ENCODE results near the gene CMIP.
A peak's percentile ranks its signal among the peaks of the same experiment; 100 is the strongest.

The CMIP gene

GRCh38 chr16:81633147-81633619 lies 188.6 kb downstream of the CMIP start:
- H3K27ac ChIP-seq (ENCODE audit: low read length): peak overlapping the region; percentile 61
- no peak overlapping the region for H3K4me3 ChIP-seq (ENCODE audit: low read depth in 1 of 2, low read length in 2 of 2)
- peak overlapping the region; percentile 21; the same call in 1 of the 2 replicates for H3K9ac ChIP-seq (ENCODE audit: low read depth, low read length)
- DNase-seq: no peak
- peaks cover 8% of the 10 kb centered on the region for H3K36me3 ChIP-seq (ENCODE audit: insufficient read depth, low read length)
- H4K20me1 ChIP-seq (ENCODE audit: insufficient read depth, low read length): peaks cover 76% of the 10 kb centered on the region
- no peaks in the 10 kb centered on the region for H3K27me3 ChIP-seq (ENCODE audit: insufficient read depth, low read length, poor library complexity)
- TF ChIP-seq CTCF (IDR thresholded peaks at IDR 0.05; ENCODE audit: borderline replicate concordance, extremely low read depth, low read length, poor library complexity, severe bottlenecking) (peak; percentile 7), EZH2 (IDR thresholded peaks at IDR 0.05; ENCODE audit: borderline replicate concordance, low read depth, low read length, severe bottlenecking) (no peak)
- H2AFZ ChIP-seq (ENCODE audit: low read depth, low read length): no peak overlapping the region
- H3K4me2 ChIP-seq (ENCODE audit: insufficient read depth, low read length): no peak overlapping the region; the same call in 1 of the 2 replicates
- H3K4me1 ChIP-seq (ENCODE audit: insufficient read depth, low read length): peaks cover 19% of the 10 kb centered on the region
- no peaks in the 10 kb centered on the region for H3K9me3 ChIP-seq (ENCODE audit: insufficient read depth, low read length, severe bottlenecking)
- peaks cover 5% of the 10 kb centered on the region for H3K79me2 ChIP-seq (ENCODE audit: insufficient read depth, low read length)
- ATAC-seq (ENCODE audit: insufficient read depth, low read depth): peak; percentile 56; the same call in 2 of the 3 replicates

GRCh38 chr16:81633680-81634379 lies 189.2 kb downstream of the CMIP start:
- Histone ChIP-seq H3K4me3 (ENCODE audit: low read depth in 1 of 2, low read length in 2 of 2) (no peak overlapping the region), H3K4me1 (ENCODE audit: insufficient read depth, low read length) (peaks cover 19% of the 10 kb centered on the region), H2AFZ (ENCODE audit: low read depth, low read length) (no peak overlapping the region), H3K79me2 (ENCODE audit: insufficient read depth, low read length) (peaks cover 5% of the 10 kb centered on the region), H4K20me1 (ENCODE audit: insufficient read depth, low read length) (peaks cover 76% of the 10 kb centered on the region), H3K9me3 (ENCODE audit: insufficient read depth, low read length, severe bottlenecking) (no peaks in the 10 kb centered on the region), H3K9ac (ENCODE audit: low read depth, low read length) (no peak overlapping the region), H3K27ac (ENCODE audit: low read length) (no peak overlapping the region), H3K36me3 (ENCODE audit: insufficient read depth, low read length) (peaks cover 8% of the 10 kb centered on the region), H3K4me2 (ENCODE audit: insufficient read depth, low read length) (no peak overlapping the region), H3K27me3 (ENCODE audit: insufficient read depth, low read length, poor library complexity) (no peaks in the 10 kb centered on the region)
- TF ChIP-seq EZH2 (IDR thresholded peaks at IDR 0.05; ENCODE audit: borderline replicate concordance, low read depth, low read length, severe bottlenecking) (no peak), CTCF (IDR thresholded peaks at IDR 0.05; ENCODE audit: borderline replicate concordance, extremely low read depth, low read length, poor library complexity, severe bottlenecking) (no peak)
- DNase-seq: no peak
- ATAC-seq (ENCODE audit: insufficient read depth, low read depth): no peak

GRCh38 chr16:81634380-81635062 lies 189.9 kb downstream of the CMIP start:
- peaks cover 8% of the 10 kb centered on the region for H3K79me2 ChIP-seq (ENCODE audit: insufficient read depth, low read length)
- no peak overlapping the region for H3K27ac ChIP-seq (ENCODE audit: low read length)
- TF ChIP-seq CTCF (IDR thresholded peaks at IDR 0.05; ENCODE audit: borderline replicate concordance, extremely low read depth, low read length, poor library complexity, severe bottlenecking) (no peak), EZH2 (IDR thresholded peaks at IDR 0.05; ENCODE audit: borderline replicate concordance, low read depth, low read length, severe bottlenecking) (no peak)
- no peaks in the 10 kb centered on the region for H3K27me3 ChIP-seq (ENCODE audit: insufficient read depth, low read length, poor library complexity)
- peaks cover 19% of the 10 kb centered on the region for H3K4me1 ChIP-seq (ENCODE audit: insufficient read depth, low read length)
- H3K4me3 ChIP-seq (ENCODE audit: low read depth in 1 of 2, low read length in 2 of 2): no peak overlapping the region
- no peaks in the 10 kb centered on the region for H3K9me3 ChIP-seq (ENCODE audit: insufficient read depth, low read length, severe bottlenecking)
- no peak overlapping the region for H2AFZ ChIP-seq (ENCODE audit: low read depth, low read length)
- no peak for DNase-seq
- no peak overlapping the region for H3K4me2 ChIP-seq (ENCODE audit: insufficient read depth, low read length)
- H4K20me1 ChIP-seq (ENCODE audit: insufficient read depth, low read length): peaks cover 77% of the 10 kb centered on the region
- H3K36me3 ChIP-seq (ENCODE audit: insufficient read depth, low read length): peaks cover 8% of the 10 kb centered on the region
- no peak for ATAC-seq (ENCODE audit: insufficient read depth, low read depth)
- no peak overlapping the region for H3K9ac ChIP-seq (ENCODE audit: low read depth, low read length)
